ENCODE measurements around the gene FERMT2. TPM values are rescaled to one million over a fixed set of nuclear protein-coding genes. Genes with fewer than 3 reads are reported as not detected.
A peak's percentile ranks its signal among the peaks of the same experiment; 100 is the strongest.

FERMT2 gene
- total and polyA plus RNA-seq, 2 donors (not counting 1 experiment from before 2014, with no cell fraction given), result 0.05 TPM; not detected in 1

DNA sequence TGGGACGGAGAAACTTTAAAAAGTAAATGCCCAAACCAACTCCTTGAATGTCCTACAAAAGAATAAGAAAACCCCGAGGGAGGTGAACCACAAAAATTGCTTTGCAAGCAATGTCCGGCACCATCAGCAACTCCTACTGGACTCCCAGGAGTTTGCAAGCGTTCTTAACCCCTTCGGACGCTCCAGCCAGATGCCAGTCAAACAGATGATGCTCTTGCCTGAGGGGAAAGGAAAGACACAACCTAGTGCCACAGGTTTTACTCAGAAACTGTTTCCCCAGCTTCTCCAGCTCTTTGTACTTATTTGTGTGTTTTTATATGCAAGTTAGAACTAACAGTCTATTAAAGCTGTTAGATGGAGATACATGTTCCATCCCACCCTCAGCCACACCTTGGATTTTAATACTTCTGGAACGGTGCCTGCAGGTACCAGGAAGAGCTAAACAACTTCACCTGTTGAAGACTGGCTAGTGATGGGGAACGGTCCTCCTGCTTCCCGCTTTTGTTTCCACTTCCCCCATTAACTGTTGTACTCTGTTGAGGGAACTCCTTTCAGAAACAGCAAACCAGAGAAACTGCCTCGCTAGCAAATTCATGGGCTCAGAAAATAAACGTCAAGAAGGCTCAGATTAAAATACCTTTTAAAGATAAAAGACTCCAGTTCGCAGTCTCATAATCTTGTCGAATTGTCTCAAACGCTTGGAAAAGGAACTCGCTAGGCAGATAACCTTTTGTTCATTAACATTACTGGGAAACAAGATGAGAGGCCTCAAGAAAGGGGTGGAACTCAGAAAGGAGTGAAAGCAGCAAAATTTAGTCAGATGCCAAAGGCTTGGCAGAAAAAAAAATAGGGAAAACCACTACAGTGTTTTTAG is 1.1 kb upstream of the FERMT2 start:
- peaks cover 0 to 5% (median 0%) of the 10 kb centered on the region in 3 donors for H3K9me3 ChIP-seq (ENCODE audit: control extremely low read depth in 1 of 3, control insufficient read depth in 2 of 3, insufficient read depth in 1 of 3, low read length in 2 of 3)
- ATAC-seq (ENCODE audit: low read depth) (no peak), DNase-seq (peak; percentile 27)
- no peaks in the 10 kb centered on the region for H4K20me1 ChIP-seq (ENCODE audit: control insufficient read depth, insufficient read depth, low read length, poor library complexity, severe bottlenecking)
- POLR2A ChIA-PET, result no interaction called here
- no peak overlapping the region for H3K27ac ChIP-seq (ENCODE audit: low read length in 2 of 2)
- H3K79me2 ChIP-seq (ENCODE audit: control insufficient read depth, insufficient read depth, low read length), result no peaks in the 10 kb centered on the region
- H3K27ac Mint-ChIP-seq, result no peak overlapping the region
- peaks cover 24 to 27% of the 10 kb centered on the region in 2 donors for H3K4me1 ChIP-seq (ENCODE audit: control insufficient read depth in 2 of 2, insufficient read depth in 2 of 2, low read length in 2 of 2)
- peak overlapping the region; percentile 85 for H3K4me2 ChIP-seq (replicated peaks; ENCODE audit: low read depth, low read length, poor library complexity, severe bottlenecking)
- H3K36me3 ChIP-seq (replicated peaks in 1 of 2; ENCODE audit: control extremely low read depth in 1 of 2, control insufficient read depth in 1 of 2, extremely low read depth in 1 of 2, insufficient read depth in 2 of 2, low read length in 1 of 2), result no peaks in the 10 kb centered on the region
- TF ChIP-seq, protein P1, sequence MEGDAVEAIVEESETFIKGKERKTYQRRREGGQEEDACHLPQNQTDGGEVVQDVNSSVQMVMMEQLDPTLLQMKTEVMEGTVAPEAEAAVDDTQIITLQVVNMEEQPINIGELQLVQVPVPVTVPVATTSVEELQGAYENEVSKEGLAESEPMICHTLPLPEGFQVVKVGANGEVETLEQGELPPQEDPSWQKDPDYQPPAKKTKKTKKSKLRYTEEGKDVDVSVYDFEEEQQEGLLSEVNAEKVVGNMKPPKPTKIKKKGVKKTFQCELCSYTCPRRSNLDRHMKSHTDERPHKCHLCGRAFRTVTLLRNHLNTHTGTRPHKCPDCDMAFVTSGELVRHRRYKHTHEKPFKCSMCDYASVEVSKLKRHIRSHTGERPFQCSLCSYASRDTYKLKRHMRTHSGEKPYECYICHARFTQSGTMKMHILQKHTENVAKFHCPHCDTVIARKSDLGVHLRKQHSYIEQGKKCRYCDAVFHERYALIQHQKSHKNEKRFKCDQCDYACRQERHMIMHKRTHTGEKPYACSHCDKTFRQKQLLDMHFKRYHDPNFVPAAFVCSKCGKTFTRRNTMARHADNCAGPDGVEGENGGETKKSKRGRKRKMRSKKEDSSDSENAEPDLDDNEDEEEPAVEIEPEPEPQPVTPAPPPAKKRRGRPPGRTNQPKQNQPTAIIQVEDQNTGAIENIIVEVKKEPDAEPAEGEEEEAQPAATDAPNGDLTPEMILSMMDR (IDR thresholded peaks at IDR 0.05), result no peak
- no peak for TF ChIP-seq EZH2 (IDR thresholded peaks at IDR 0.05; ENCODE audit: borderline replicate concordance, insufficient read depth, low read depth, low read length, poor library complexity, severe bottlenecking)
- CTCF ChIA-PET, result interaction anchor here (2.0 kb wide), 1 partner anchor 10 kb away, joined by 13 read pairs; no protein-coding TSS in a partner anchor
- WGBS (ENCODE audit: insufficient coverage), result 10% methylated on average over 8 of the region's 15 CpGs
- peak overlapping the region; percentile 68 for H3K4me3 Mint-ChIP-seq
- no peaks in the 10 kb centered on the region for H3K9me3 Mint-ChIP-seq (ENCODE audit: insufficient read depth)
- H3K27me3 ChIP-seq (replicated peaks in 1 of 4; ENCODE audit: control extremely low read depth in 1 of 4, control insufficient read depth in 3 of 4, insufficient read depth in 4 of 4, low read length in 3 of 4), result peaks cover 6 to 42% (median 32%) of the 10 kb centered on the region in 4 experiments
- H3K4me3 ChIP-seq (ENCODE audit: control extremely low read depth in 1 of 5, extremely low read depth in 1 of 5, insufficient read depth in 1 of 5, low read depth in 2 of 5, low read length in 4 of 5), result peak overlapping the region in 3 of 5 experiments; percentile 34 to 54 (median 39)
- peak overlapping the region; percentile 37 for H3K9ac ChIP-seq (ENCODE audit: low read length)
- H3K4me1 Mint-ChIP-seq, result peaks cover 20% of the 10 kb centered on the region
- peaks cover 47% of the 10 kb centered on the region for H3K27me3 Mint-ChIP-seq
- peak overlapping the region; percentile 41 for H2AFZ ChIP-seq (ENCODE audit: insufficient read depth, low read depth, low read length, poor library complexity, severe bottlenecking)
- intact Hi-C loops (cut with micrococcal nuclease), result loop anchor here (10.0 kb wide), 1 partner anchor 203 kb away; the partner anchor contains the start of gene DDHD1

Data from B cell (primary cell).